Measurements from ENCODE around the gene PLA2G4D. TPM values are rescaled to one million over a fixed set of nuclear protein-coding genes. Genes with fewer than 3 reads are reported as not detected.

Gene PLA2G4D
- total RNA-seq, 1 experiment from 2014 or later, result 0.24 TPM

DNA sequence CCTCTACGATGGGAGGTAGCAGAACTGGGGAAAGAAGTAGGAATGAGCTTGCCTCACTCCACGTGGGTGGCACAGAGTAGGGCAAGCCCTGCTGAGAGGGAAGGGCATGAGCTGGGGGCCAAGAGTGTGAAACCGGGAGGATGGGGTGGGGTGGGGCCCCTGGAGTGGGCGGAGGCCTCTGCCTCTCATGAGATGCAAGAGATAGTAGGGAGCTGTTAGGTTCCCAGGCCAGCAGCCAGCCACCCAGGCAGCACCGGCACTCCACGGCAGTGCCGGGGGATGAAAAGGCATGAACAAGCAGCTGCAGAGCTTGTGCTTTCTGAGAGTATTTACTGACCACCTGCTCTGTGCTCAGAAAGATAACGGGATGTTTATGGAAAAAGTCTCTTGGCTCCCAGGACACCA is 49.1 kb downstream of the PLA2G4D start:
- ChIA-PET POLR2A (no interaction called here), CTCF (interaction anchor here (0.9 kb wide), 1 partner anchor 56 kb away, joined by 3 read pairs; no protein-coding TSS in a partner anchor)
- H3K9me3 Mint-ChIP-seq, result no peaks in the 10 kb centered on the region
- H3K36me3 Mint-ChIP-seq, result no peaks in the 10 kb centered on the region
- H3K27ac Mint-ChIP-seq, result no peak overlapping the region
- H3K27me3 Mint-ChIP-seq (ENCODE audit: low read depth), result no peaks in the 10 kb centered on the region
- no peak overlapping the region for H3K4me3 Mint-ChIP-seq
- no peak for ATAC-seq
- H3K4me1 Mint-ChIP-seq, result peaks cover 19% of the 10 kb centered on the region
- DNase-seq (ENCODE audit: low spot score), result no peak
- TF ChIP-seq SP1 (CRISPR knock-in tag; conservative IDR thresholded peaks at IDR 0.05), result no peak
- TF ChIP-seq, protein P1, sequence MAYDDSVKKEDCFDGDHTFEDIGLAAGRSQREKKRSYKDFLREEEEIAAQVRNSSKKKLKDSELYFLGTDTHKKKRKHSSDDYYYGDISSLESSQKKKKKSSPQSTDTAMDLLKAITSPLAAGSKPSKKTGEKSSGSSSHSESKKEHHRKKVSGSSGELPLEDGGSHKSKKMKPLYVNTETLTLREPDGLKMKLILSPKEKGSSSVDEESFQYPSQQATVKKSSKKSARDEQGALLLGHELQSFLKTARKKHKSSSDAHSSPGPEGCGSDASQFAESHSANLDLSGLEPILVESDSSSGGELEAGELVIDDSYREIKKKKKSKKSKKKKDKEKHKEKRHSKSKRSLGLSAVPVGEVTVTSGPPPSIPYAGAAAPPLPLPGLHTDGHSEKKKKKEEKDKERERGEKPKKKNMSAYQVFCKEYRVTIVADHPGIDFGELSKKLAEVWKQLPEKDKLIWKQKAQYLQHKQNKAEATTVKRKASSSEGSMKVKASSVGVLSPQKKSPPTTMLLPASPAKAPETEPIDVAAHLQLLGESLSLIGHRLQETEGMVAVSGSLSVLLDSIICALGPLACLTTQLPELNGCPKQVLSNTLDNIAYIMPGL (CRISPR knock-in tag; IDR thresholded peaks at IDR 0.05), result no peak

DNA sequence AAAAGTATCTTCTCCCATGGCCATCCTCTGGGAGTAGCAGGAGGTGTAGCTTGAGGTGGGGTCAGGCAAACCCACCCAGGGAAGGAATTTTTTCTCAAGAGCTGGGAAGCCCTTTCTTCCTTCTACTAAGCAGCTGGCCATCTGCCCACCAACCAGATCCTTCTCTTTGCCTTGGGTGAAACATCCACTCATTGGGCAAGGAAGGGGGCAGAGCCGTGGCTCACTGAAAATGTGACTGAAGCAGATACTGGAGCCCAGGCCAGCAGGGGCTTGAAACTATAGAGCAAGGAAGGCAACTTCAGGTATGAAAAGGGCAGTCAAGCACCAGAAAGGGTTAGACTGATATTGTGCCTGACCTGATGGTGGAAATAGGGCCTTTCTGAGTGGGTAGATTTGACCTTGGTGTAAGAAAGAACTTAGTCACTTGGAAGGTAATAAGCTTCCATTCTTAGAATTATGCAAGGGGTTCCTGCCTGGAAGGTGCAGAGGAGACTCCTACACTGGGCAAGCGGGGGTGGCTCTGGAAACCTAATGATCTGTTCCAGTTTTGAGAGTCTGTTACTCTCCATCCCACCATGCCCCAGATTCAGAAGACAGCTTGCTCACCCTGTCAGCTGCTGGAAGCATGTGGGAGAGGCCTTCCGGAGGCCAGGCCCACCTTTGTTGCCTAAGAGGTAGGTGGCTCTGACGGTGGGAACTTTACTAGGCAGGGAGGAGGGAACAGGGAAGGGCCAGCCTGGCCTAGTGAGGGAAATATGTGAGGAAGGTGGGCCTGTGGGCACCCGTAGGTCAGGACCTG is 51.6 kb downstream of the PLA2G4D start:
- no peak for TF ChIP-seq JAZF1 (CRISPR knock-in tag; IDR thresholded peaks at IDR 0.05)
- TF ChIP-seq, protein P2, sequence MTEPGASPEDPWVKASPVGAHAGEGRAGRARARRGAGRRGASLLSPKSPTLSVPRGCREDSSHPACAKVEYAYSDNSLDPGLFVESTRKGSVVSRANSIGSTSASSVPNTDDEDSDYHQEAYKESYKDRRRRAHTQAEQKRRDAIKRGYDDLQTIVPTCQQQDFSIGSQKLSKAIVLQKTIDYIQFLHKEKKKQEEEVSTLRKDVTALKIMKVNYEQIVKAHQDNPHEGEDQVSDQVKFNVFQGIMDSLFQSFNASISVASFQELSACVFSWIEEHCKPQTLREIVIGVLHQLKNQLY (CRISPR knock-in tag; IDR thresholded peaks at IDR 0.05), result no peak
- TF ChIP-seq ETV6 (CRISPR knock-in tag; IDR thresholded peaks at IDR 0.05), result no peak
- TF ChIP-seq, protein P3, sequence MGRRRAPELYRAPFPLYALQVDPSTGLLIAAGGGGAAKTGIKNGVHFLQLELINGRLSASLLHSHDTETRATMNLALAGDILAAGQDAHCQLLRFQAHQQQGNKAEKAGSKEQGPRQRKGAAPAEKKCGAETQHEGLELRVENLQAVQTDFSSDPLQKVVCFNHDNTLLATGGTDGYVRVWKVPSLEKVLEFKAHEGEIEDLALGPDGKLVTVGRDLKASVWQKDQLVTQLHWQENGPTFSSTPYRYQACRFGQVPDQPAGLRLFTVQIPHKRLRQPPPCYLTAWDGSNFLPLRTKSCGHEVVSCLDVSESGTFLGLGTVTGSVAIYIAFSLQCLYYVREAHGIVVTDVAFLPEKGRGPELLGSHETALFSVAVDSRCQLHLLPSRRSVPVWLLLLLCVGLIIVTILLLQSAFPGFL (CRISPR knock-in tag; IDR thresholded peaks at IDR 0.05; ENCODE audit: borderline replicate concordance), result no peak
- TF ChIP-seq, protein P4, sequence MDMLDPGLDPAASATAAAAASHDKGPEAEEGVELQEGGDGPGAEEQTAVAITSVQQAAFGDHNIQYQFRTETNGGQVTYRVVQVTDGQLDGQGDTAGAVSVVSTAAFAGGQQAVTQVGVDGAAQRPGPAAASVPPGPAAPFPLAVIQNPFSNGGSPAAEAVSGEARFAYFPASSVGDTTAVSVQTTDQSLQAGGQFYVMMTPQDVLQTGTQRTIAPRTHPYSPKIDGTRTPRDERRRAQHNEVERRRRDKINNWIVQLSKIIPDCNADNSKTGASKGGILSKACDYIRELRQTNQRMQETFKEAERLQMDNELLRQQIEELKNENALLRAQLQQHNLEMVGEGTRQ (CRISPR knock-in tag; IDR thresholded peaks at IDR 0.05), result no peak
- TF ChIP-seq SMAD3 (CRISPR knock-in tag; IDR thresholded peaks at IDR 0.05; ENCODE audit: borderline replicate concordance), result no peak
- TF ChIP-seq PRRX2 (CRISPR knock-in tag; IDR thresholded peaks at IDR 0.05), result no peak
- TF ChIP-seq, protein P5, sequence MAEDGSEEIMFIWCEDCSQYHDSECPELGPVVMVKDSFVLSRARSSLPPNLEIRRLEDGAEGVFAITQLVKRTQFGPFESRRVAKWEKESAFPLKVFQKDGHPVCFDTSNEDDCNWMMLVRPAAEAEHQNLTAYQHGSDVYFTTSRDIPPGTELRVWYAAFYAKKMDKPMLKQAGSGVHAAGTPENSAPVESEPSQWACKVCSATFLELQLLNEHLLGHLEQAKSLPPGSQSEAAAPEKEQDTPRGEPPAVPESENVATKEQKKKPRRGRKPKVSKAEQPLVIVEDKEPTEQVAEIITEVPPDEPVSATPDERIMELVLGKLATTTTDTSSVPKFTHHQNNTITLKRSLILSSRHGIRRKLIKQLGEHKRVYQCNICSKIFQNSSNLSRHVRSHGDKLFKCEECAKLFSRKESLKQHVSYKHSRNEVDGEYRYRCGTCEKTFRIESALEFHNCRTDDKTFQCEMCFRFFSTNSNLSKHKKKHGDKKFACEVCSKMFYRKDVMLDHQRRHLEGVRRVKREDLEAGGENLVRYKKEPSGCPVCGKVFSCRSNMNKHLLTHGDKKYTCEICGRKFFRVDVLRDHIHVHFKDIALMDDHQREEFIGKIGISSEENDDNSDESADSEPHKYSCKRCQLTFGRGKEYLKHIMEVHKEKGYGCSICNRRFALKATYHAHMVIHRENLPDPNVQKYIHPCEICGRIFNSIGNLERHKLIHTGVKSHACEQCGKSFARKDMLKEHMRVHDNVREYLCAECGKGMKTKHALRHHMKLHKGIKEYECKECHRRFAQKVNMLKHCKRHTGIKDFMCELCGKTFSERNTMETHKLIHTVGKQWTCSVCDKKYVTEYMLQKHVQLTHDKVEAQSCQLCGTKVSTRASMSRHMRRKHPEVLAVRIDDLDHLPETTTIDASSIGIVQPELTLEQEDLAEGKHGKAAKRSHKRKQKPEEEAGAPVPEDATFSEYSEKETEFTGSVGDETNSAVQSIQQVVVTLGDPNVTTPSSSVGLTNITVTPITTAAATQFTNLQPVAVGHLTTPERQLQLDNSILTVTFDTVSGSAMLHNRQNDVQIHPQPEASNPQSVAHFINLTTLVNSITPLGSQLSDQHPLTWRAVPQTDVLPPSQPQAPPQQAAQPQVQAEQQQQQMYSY (CRISPR knock-in tag; IDR thresholded peaks at IDR 0.05), result no peak
- no peak for TF ChIP-seq EMX1 (CRISPR knock-in tag; IDR thresholded peaks at IDR 0.05)
- TF ChIP-seq, protein P6, sequence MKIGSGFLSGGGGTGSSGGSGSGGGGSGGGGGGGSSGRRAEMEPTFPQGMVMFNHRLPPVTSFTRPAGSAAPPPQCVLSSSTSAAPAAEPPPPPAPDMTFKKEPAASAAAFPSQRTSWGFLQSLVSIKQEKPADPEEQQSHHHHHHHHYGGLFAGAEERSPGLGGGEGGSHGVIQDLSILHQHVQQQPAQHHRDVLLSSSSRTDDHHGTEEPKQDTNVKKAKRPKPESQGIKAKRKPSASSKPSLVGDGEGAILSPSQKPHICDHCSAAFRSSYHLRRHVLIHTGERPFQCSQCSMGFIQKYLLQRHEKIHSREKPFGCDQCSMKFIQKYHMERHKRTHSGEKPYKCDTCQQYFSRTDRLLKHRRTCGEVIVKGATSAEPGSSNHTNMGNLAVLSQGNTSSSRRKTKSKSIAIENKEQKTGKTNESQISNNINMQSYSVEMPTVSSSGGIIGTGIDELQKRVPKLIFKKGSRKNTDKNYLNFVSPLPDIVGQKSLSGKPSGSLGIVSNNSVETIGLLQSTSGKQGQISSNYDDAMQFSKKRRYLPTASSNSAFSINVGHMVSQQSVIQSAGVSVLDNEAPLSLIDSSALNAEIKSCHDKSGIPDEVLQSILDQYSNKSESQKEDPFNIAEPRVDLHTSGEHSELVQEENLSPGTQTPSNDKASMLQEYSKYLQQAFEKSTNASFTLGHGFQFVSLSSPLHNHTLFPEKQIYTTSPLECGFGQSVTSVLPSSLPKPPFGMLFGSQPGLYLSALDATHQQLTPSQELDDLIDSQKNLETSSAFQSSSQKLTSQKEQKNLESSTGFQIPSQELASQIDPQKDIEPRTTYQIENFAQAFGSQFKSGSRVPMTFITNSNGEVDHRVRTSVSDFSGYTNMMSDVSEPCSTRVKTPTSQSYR (CRISPR knock-in tag; IDR thresholded peaks at IDR 0.05), result no peak
- TF ChIP-seq, protein P7, sequence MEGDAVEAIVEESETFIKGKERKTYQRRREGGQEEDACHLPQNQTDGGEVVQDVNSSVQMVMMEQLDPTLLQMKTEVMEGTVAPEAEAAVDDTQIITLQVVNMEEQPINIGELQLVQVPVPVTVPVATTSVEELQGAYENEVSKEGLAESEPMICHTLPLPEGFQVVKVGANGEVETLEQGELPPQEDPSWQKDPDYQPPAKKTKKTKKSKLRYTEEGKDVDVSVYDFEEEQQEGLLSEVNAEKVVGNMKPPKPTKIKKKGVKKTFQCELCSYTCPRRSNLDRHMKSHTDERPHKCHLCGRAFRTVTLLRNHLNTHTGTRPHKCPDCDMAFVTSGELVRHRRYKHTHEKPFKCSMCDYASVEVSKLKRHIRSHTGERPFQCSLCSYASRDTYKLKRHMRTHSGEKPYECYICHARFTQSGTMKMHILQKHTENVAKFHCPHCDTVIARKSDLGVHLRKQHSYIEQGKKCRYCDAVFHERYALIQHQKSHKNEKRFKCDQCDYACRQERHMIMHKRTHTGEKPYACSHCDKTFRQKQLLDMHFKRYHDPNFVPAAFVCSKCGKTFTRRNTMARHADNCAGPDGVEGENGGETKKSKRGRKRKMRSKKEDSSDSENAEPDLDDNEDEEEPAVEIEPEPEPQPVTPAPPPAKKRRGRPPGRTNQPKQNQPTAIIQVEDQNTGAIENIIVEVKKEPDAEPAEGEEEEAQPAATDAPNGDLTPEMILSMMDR (IDR thresholded peaks at IDR 0.05), result no peak
- Mint-ChIP-seq H3K27me3 (ENCODE audit: low read depth) (no peaks in the 10 kb centered on the region), H3K4me3 (no peak overlapping the region), H3K36me3 (no peaks in the 10 kb centered on the region), H3K4me1 (peaks cover 9% of the 10 kb centered on the region), H3K27ac (no peak overlapping the region), H3K9me3 (peaks cover 11% of the 10 kb centered on the region)
- ATAC-seq, result no peak
- CTCF ChIA-PET, result interaction anchor here (1.0 kb wide), 2 partner anchors 53 to 95 kb away, joined by 3 read pairs; no protein-coding TSS in a partner anchor
- DNase-seq (ENCODE audit: low spot score), result no peak
- POLR2A ChIA-PET, result no interaction called here
